HG03066 (cell line): ENCODE data around the gene ZSWIM4.
"Not testable (repeated sequence)": the region's sequence is repeated elsewhere in the genome, so short reads cannot be mapped to it uniquely, and the experiment has no call there.

Experiments
- ATAC-seq: cut with Tn5 transposase; IDR thresholded peaks from one replicate; pipeline ENCODE4 v1.9.1; 2021; ENCODE audit warnings: low read depth; ENCODE audit not compliant: unreplicated experiment

The ZSWIM4 gene

DNA sequence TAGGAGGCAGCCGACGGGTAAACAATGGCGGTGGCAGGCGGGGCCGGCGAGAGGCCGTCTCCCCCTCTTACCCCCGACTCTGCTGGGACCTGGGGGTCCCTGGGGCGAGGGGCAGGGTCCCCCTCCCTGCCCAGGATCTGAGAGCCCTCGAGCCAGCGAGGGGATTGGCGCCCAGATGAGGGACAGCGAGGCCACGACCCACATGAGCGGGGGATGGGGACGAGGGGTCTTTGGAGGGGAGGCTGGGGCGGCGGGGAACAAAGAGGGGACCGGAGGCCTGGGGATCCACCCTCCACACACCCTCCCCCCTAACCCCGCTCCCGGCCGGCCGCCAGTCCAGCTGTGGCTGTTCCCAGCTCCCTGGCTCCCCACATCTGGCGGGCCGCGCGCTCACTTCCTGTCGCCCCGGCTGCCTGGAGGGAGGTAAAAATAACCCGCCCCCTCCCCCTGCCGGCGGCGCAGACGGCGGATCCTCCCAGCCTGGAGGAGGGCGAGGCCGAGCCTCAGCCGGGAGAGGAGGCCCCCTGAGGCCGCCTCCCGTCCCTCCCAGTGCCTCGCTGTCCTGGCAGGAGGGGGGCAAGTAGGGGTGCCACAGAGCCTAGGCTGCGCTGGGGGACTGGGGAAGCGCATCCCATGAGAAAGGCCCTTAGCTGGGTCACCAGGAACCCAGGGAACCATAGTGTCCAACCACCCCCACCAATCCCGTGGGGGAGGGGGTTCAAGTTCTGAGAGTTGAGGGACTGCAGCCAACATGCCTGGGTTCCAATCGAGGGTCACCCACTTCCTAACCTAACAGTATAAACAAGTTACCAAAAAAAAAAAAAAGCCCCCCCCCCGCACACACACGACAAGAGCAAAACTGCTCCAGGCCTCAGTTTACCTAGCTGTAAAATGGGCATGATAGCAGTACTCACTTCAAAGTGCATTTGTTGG lies 52.4 kb downstream of the ZSWIM4 start:
- ATAC-seq, result no peak

DNA sequence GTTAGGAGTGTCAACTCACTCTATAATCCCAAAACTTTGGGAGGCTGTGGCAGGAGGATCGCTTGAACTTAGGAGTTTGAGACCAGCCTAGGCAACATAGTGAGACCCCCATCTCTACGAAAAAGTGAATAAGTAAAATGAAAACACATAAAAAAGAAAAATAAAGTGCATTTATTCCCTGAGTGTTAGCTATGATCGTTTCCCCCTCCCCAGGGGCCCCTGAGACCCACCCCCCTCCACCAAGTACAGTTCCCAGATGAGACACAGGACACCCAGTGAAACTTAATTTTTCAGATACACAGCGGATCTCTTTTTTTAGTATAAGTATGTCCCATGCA lies 53.1 kb downstream of the ZSWIM4 start:
- no peak for ATAC-seq

DNA sequence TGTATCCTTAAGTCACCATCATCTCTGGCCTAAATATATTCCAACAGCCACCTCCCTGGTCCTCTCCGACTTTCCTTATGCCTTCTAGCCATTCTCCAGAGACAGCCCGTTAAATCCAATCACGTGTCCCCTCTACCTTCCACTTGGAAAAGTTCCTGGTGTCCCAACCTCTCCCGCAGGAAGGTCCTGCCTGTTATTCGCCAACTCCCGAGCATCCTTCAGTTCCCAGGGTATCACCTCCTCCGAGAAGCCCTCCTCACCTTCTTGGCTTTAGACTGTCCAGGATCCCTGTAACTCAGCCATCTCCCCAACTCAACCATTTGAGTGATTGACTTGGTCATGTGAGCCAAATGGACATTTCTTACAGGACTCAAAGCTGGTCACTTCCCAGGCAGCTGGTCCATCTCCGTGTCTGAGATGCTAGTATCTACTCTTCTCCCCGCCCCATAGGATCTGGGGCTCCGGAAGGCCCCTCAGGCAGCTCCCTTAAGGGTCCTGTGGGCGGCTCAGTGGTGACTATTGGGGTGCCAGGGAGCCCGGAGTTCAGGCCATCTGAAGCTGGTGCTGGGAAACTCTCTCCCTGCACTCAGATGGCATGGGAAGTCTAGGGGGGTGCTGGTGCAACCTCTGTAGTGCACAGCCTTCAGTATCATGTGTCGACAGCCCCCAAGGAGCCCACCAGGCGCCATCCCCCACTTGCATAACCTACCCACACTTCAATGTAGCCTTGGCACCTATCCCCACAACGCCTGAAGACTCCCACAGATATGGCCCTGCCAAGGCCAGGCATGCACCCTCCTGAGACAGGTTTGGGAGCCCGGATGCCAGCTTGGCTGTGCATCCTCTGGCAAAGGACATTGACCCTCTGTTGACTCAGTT lies 53.8 kb downstream of the ZSWIM4 start:
- no peak for ATAC-seq

DNA sequence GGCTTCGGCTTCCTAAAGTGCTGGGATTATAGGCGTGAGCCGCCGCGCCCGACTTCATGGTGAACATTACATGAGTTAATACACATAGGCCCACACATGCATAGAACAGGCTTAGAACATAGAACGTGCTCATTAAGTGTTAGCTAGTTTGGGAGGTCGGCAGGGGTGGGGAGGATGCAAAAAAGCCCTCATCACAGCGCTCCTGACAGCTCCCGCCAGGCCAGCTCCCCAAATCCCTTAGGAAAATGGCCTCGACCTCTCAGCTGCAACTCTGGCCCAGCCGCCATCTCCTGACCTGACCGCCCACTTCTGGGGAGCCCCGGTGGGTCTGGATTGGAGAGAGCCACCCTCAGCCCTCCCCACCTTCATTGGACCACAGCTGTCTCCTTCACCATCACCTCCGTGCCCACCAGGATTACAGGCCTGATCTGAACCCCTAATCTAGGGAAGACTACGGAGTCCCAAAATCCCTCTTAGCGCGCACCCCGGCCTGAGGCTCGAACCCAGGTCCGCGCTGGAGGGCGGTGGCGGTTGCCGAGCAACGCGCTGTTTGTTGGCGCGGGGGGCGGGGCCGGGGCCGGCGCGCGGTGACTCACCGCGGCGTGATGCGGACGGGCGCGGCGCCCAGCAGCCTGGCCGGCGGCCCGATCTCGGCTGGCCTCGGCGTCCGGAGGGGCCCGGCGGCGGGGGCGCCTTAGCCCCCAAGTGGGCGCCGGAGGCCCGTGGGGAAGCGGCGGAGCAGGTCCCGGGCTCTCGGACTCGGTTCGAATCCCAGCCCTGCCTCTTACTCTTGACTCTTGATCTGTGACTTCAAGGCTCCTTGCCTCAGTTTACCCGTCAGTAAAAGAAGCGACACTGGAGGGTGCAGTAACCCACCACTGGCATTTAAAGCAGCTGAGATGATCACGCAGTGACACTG lies 55.0 kb downstream of the ZSWIM4 start:
- no peak for ATAC-seq

DNA sequence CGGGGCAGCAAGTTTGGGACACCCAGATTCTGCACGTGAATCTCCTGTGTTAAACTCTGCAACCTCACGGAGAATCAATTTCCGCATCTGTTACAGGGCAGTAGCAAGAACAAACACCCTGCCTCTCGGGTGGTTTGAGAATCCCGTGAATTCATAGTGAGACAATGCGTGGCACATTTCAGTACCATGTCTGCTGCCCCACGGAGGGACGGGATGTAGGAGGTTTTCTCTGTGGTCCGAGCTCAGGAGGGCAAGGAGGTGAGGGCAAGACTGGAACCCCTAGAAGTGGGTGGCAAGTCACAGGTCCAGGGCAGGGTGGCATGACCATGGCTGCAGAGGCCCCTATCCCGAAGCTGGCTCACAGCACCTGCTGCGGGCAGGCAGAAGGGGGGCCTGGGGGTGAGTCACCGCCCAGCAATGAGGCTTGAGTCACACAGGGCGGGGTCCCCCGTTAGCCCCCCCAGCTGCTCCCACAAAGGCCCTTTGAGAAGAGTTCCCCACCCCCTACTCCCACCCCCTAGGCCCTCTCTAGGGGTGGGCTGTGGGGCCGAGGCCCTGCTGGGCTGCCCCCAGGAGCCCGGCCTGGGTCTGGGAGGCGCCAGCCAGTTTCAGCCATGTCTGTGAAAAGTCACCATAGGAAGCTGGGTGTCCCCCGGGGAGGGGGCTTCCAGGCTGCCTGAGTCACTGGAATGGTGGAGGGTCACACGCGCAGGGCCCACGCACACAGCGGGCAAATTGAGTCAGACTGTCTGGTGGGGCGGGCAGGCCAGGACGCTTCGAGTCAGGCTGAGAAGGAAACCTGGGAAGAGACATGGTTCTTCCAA lies 55.9 kb downstream of the ZSWIM4 start:
- no peak for ATAC-seq

DNA sequence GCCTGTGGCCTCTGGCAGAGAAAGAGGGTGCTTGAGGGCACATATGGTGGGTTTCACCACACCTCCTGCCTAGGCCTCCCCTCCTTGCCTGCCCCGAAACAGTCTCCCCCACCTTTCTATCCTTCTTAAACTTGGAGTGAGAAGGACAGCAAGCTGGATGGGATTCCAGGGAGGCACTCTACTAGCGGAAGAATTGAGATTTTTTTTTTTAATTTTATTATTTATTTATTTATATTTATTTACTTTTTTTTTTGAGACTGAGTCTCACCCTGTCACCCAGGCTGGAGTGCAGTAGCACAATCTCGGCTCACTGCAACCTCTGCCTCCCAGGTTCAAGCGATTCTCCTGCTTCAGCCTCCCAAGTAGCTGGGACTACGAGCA lies 56.5 kb downstream of the ZSWIM4 start:
- not testable (repeated sequence) for ATAC-seq

DNA sequence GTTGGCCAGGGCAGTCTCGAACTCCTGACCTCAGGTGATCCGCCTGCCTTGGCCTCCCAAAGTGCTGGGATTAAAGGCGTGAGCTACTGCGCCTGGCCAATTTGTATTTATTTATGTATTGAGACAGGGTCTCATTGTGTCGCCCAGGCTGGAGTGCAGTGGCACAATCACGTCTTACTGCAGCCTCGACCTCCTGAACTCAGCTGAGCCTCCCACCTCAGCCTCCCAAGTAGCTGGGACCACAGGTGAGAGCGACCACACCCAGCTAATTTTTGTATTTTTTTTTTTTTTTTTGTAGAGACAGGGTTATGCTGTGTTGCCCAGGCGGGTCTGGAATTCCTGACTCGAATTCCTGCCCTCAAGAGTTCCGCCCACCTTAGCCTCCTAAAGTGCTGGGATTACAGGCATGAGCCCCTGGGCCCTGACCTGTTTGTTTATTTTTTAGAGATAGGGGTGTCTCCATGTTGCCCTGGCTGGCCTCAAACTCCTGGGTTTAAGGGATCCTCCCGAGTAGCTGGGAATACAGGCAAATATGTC lies 57.0 kb downstream of the ZSWIM4 start:
- not testable (repeated sequence) for ATAC-seq

DNA sequence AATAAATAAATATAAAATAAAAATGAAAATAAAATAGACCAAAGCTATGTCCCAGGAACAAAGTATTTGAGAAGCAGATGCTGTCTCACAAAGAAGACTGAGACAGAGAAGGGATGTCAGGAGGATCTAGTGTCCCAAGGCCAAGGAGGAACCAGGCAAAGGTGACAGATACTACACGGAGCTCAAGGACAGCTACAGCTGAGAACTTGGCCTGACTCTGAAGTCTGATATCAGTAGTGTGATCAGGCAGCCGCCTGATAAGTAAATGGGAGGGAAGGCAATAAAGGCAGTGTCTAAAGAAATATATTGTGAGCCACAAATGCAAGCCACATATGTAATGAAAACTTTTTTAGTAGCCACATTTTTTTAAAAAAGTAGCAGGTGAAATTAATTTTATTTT lies 61.3 kb downstream of the ZSWIM4 start:
- no peak for ATAC-seq

DNA sequence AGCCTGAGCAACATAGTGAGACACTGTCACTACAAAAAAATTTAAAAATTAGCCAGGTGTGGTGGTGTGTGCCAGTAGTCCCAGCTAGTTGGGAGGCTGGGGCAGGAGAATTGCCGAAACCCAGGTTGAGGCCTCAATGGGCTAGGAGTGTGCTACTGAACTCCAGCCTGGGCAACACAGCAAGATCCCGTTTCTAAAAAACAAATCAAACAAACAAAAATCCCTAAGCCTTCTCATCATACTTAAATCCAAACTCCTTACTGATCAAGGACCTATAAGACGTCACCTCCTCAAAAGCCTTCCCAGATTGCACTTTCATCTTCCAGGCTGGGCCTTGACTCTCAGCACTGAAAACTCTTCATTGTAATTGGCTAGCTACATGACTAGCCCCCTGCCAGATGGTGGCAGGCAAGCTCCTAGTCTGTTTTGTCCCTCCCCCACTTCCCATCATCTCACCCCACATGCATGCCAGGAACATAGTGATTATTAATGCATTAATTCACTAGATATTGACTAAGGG lies 64.2 kb downstream of the ZSWIM4 start:
- ATAC-seq, result no peak

DNA sequence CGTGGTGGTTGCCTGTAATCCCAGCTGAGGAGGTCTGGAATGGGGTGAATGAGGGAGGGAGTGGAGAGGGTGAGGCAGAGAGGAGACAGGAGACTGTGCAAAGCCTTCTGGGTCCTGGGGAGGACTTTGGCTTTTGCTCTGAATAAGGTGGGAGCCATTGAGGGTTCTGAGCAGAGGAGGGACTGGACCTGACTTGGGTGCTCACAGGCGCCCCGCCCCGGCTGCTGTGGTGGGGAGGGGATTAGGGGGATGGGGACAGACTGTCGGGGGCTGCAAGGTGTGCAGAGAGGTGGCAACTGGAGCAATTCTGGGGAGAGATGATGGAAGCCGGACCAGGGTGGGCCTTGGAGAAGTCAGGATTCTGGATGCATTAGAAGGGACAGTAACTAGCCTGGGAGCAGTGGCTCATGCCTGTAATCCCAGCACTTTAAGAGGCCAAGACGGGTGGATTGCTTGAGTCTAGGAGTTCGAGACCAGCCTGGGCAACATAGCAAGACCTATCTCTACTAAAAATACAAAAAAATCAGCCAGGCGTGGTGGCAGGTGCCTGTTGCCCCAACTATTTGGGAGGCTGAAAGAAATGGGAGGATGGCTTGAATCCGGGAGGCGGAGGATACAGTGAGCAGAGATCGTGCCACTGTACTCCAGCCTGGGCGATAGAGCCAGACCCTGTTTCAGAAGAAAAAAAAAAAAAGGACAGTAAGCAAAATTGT lies 65.6 kb downstream of the ZSWIM4 start:
- ATAC-seq, result no peak

DNA sequence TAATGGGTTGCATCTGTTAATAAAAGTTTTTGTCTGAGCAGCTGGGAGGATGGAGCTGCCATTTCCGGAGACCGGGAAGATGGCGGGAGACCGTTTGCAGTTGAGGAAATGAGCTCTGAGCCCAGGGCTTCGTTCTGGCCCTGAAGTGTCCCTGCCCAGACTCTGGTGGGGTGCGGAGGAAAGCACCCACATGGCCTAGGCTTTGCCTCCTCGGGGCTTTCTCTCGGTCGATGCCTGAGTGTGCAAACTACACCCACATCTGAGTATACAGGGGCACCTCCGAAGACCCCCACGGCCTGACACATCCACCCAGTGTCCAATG lies 66.1 kb downstream of the ZSWIM4 start:
- ATAC-seq, result peak; percentile 18

DNA sequence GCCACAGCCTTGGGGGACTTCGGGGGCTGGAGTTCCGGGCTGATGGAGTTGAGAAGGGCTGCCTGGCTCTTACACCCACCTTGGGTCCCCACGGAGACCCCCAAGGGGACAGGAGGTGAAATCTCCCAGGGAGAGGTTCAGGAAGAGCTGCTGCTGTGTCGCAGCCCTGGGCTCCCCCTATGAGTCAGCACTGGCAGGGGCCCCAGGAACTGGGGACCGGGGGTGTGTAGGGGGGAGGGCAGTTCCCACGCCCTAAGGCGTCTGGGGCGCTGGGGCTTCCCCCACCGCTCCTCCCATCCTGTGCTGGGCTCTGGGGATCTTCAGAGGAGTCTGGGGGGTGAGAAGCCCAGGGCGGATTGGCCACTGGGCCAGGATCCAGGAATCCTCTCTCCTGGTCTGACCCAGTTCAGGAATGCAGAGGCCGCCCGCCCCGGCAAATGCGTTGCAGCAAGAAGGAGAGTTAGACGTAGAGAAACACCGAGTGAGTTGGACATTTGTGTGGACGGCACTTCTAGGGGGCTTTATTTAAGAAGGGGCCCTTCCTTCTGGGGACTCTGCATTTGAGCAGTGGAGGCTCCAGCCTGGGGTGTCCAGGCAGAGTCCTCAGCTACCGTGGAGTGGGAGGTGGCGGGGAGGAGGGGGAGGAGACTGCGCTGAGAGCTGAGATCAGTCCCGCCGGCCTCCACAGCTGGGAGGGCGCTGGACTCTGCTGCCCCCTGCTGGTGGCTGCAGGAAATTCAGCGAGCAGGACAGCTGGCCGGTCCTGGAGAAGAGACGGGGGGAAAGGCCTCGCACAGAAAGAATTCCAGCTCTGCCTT lies 66.7 kb downstream of the ZSWIM4 start:
- peak; percentile 63 for ATAC-seq

DNA sequence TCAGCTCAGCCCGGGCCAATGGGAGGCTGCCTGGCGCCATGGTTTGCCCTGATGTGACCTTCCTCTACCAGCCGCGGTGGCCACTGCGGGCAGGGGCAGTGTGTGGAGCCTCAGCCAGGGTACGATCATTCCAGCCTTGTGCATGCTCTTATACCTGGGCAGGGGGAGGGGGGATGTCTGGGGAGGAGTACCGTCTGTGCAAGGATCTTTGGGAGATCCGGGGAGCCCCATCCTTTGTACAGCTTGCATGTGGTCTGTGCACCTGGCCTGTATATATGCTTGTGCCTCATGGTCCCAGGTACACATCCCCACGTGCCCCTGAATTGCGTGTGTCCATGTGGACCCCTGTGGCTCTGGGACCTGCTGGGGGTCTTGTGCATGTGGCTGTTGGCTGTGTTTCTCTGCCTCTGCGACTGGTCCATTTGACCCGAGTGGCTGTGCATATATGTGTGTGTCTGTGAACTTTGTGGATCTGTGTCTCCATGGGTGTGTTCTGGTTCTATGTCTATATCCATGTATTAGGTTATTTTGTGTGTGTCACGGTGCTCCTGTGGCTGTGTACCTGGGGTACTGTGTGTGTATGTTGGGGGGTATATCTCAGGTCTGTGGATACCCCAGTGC lies 68.9 kb downstream of the ZSWIM4 start:
- no peak for ATAC-seq

DNA sequence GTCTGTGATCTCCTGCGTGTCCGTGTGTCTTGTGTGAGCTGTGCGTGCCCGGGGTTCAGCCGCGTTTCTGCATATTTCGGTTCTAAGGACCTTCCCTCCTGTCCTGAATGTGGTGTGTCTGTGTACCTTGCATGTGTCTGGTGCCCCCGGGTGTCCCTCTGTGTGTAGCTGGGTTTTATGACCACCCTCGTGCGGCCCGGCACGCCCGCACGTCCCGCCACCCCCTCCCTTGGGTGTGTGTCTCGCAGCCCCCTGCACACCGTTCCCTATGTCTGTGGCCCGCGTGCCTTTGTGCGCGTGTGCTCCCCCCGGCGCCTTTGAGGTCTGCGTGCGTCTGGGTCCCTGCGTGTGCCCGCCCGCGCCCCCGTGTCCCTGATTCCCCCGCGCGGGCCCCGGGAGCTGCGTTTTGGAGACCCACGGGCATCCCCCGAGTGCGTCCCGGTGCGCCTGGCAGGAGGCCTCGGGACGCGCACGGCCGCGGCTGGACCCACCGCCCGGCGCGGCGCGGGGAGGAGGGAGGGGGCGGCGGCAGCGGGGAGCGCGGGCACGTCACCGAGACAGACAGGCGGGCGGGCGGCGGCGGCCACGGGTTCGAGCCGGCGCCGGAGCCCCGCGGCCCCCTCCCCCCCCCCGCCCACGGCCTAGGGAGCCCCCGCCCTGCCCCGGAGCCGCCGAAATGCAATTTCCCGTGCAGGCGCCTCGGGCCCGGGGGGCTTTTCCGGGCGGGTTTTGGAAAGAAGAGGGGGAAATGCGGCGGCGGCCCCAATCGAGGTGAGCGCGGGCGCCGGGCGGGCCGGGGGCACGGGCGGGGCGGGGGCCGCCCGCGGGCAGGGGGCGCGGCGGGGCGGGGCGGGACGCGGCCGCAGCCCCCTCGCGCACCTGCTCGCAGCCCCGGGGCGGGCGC lies 69.7 kb downstream of the ZSWIM4 start:
- no peak for ATAC-seq

DNA sequence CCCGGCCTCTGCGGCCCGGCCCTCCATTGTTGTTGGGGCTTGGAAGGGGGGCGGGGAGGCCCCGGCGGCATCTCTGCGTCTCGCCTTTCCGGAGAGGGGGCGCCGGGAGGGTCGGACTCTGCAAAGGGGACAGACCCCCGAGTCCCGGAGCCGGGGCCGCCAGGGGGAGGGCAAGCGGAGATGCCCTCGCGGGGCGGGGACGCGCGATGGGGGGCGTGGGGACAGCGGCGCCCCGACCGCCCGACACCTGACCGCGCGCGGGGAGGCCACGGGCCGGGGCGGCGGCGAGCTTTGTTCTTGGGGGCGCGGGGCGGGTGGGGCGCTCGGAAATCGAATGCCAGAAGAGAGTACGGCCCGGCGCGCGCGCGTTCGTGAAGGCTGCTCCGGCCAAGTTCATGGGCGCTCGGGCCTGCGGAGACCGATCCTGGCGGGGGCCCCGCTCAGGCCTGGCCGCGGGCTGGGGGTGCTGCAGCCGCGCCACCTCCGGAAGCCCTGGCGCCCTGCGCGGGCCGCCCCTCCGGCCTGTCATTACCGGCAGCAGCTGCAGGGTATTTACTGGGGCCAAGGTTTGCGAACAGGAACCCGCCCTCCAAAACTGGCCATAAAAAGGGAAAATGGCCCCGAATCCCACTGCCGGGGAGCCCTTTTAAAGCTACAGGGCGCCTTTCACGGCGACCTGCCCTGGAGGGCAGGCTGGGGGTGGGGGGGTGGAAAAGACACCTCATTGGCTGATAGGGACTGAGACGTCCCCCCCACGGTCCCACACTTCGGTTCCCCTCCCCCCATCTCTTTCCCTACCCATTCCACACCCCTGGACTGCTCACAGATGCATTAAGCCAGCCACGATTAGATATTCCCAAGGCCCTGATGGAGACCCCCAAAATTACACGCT lies 70.6 kb downstream of the ZSWIM4 start:
- ATAC-seq, result no peak
